Neuronal stem cell (in vitro differentiated cells): Measurements from ENCODE around the gene TPPP.
"Not testable (repeated sequence)": the region's sequence is repeated elsewhere in the genome, so short reads cannot be mapped to it uniquely, and the experiment has no call there.

Experiments used
- DNase-seq: peaks from one replicate; pipeline ENCODE4 v3.0.0-alpha.2; 2013; ENCODE audit warnings: low spot score
- H2AFZ ChIP-seq: one replicate; pipeline ENCODE4 v1.6.1; 2013; ENCODE audit warnings: mild to moderate bottlenecking, low read length, inconsistent platforms
- H2AK5ac ChIP-seq: 2 replicates; pipeline ENCODE4 v1.6.1; 2013; ENCODE audit warnings: low read depth, mild to moderate bottlenecking, inconsistent platforms, low read length, moderate library complexity, mixed read lengths
- H2BK120ac ChIP-seq: 2 replicates; pipeline ENCODE4 v1.6.1; 2013; ENCODE audit warnings: low read depth, mild to moderate bottlenecking, inconsistent platforms, low read length, moderate library complexity, mixed read lengths
- H2BK12ac ChIP-seq: one replicate; pipeline ENCODE4 v1.6.1; 2013; ENCODE audit warnings: low read length, inconsistent platforms
- H2BK15ac ChIP-seq: 2 replicates; pipeline ENCODE4 v1.6.1; 2013; ENCODE audit warnings: mild to moderate bottlenecking, low read length, inconsistent platforms, mixed read lengths
- H2BK5ac ChIP-seq: one replicate; pipeline ENCODE4 v1.6.1; 2013; ENCODE audit warnings: inconsistent platforms, mild to moderate bottlenecking, low read length, moderate library complexity
- H3K14ac ChIP-seq: one replicate; pipeline ENCODE4 v1.6.1; 2013; ENCODE audit warnings: low read length, inconsistent platforms
- H3K18ac ChIP-seq: 2 replicates; pipeline ENCODE4 v1.6.1; 2013; ENCODE audit warnings: low read length, inconsistent platforms
- H3K23ac ChIP-seq: 2 replicates; pipeline ENCODE4 v1.6.1; 2013; ENCODE audit warnings: low read depth, mild to moderate bottlenecking, mixed read lengths, low read length, inconsistent platforms; ENCODE audit not compliant: poor library complexity
- H3K27ac ChIP-seq: replicated peaks from 3 replicates; pipeline ENCODE4 v1.5.1; 2013; ENCODE audit warnings: low read length, inconsistent platforms
- H3K27me3 ChIP-seq, 3 experiments: 2 replicates each; pipeline ENCODE4 v1.6.1; 2013; ENCODE audit warnings: low read length in 3 of 3, mild to moderate bottlenecking in 2 of 3, inconsistent platforms in 1 of 3, low read depth in 1 of 3, mixed read lengths in 1 of 3, moderate library complexity in 1 of 3; ENCODE audit not compliant: control insufficient read depth in 3 of 3, insufficient read depth in 3 of 3
- H3K36me3 ChIP-seq, 2 donors: replicated peaks in 1 of 2; 2 replicates each; pipeline ENCODE4 v1.6.1; 2013; ENCODE audit warnings: low read length in 2 of 2; ENCODE audit not compliant: control insufficient read depth in 2 of 2, insufficient read depth in 2 of 2
- H3K4ac ChIP-seq: 2 replicates; pipeline ENCODE4 v1.6.1; 2013; ENCODE audit warnings: inconsistent platforms, mild to moderate bottlenecking, low read length, moderate library complexity
- H3K4me1 ChIP-seq, 2 donors: 1 replicate in 1 of 2; 2 replicates in 1 of 2; pipeline ENCODE4 v1.6.1; 2013; ENCODE audit warnings: low read length in 2 of 2, low read depth in 1 of 2; ENCODE audit not compliant: control insufficient read depth in 2 of 2, insufficient read depth in 1 of 2
- H3K4me2 ChIP-seq: one replicate; pipeline ENCODE4 v1.6.1; 2013; ENCODE audit warnings: mild to moderate bottlenecking, low read length, inconsistent platforms; ENCODE audit not compliant: insufficient read depth, poor library complexity, severe bottlenecking
- H3K4me3 ChIP-seq, 2 donors: 2 replicates each; pipeline ENCODE4 v1.5.1; 2013; ENCODE audit warnings: low read length in 2 of 2, mild to moderate bottlenecking in 2 of 2, inconsistent platforms in 1 of 2, moderate library complexity in 1 of 2
- H3K79me1 ChIP-seq: one replicate; pipeline ENCODE4 v1.6.1; 2013; ENCODE audit warnings: low read depth, mild to moderate bottlenecking, inconsistent platforms, low read length, moderate library complexity
- H3K9ac ChIP-seq: one replicate; pipeline ENCODE4 v1.6.1; 2013; ENCODE audit warnings: mild to moderate bottlenecking, low read depth, low read length, inconsistent platforms; ENCODE audit not compliant: poor library complexity
- H3K9me3 ChIP-seq, 2 donors: replicated peaks in 1 of 2; 2 replicates each; pipeline versions ENCODE3 to v1.6.1; 2013; ENCODE audit warnings: low read length in 2 of 2, mild to moderate bottlenecking in 2 of 2, inconsistent platforms in 1 of 2, low read depth in 1 of 2, mixed read lengths in 1 of 2, moderate library complexity in 1 of 2; ENCODE audit not compliant: control insufficient read depth in 2 of 2, insufficient read depth in 1 of 2
- H4K8ac ChIP-seq: one replicate; pipeline ENCODE4 v1.6.1; 2013; ENCODE audit warnings: low read depth, mild to moderate bottlenecking, inconsistent platforms, low read length, moderate library complexity
- H4K91ac ChIP-seq: one replicate; pipeline ENCODE4 v1.6.1; 2013; ENCODE audit warnings: low read length, low read depth, mild to moderate bottlenecking, inconsistent platforms; ENCODE audit not compliant: poor library complexity
- WGBS, 2 donors: extraction: QIAGEN DNeasy Blood & Tissue Kit; methylation state at CpG; one replicate each; pipeline ENCODE4 v1.1.7; 2013; ENCODE audit warnings: missing lambda C conversion rate in 2 of 2, mixed read lengths in 1 of 2; ENCODE audit not compliant: insufficient read length in 2 of 2, insufficient replicate concordance in 1 of 2; ENCODE audit errors: extremely low coverage in 2 of 2; 5-methylcytosine and 5-hydroxymethylcytosine counted together

The TPPP gene

DNA sequence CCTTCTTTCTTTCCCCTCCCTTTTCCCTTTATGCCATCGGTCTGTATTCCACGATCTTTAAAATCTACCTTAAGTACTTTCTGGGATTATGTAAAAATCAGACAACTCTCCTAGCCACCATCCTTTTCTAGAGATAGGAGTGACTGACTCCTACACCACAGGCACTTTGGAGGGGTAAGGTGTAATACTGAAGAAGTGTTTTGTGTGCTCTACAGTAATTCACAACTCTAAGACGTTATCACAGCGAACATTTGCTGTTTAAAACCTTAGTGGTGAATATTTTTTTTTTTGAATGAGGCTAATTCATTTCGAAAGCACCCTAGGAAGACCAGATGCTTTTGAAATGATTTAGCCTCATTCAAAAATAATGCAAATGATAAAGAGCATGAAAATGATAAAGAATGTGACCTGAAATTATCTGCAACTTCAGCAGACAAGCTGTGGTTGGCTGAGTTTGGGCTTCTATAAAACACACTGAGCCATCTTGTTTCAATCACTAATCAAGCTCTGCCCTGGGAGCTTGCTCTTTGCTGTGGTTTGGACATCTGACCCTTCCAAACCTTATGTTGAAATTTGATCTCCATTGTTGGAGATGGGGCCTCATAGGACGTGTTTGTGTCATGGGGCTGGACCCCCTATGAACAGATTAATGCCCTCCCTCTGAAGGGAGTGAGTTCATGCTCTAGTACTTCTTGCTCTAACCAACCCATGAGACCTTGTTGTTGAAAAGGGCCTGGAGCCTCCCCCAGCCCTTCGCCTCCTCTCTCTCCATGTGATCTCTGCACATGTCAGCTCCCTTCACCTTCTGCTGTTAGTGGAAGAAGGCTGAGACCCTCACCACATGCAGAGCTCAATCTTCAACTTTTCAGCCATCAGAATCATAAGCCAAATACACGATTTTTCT is 21.3 kb upstream of the TPPP start:
- H3K27ac ChIP-seq, H3K23ac ChIP-seq, H2BK5ac ChIP-seq, H2BK15ac ChIP-seq, H3K79me1 ChIP-seq, DNase-seq, H3K4me2 ChIP-seq, H3K36me3 ChIP-seq, H2BK120ac ChIP-seq, H3K9ac ChIP-seq, H3K4ac ChIP-seq, H3K27me3 ChIP-seq, H3K14ac ChIP-seq, H2AFZ ChIP-seq, H2BK12ac ChIP-seq, H3K4me1 ChIP-seq, H3K4me3 ChIP-seq, H3K18ac ChIP-seq, H2AK5ac ChIP-seq, H4K91ac ChIP-seq, H3K9me3 ChIP-seq, H4K8ac ChIP-seq: not testable (repeated sequence)
- WGBS, 2 donors = no CpG with 5 or more reads among the region's 8 CpGs

GRCh38 chr5:713686-714085 is 20.5 kb upstream of the TPPP start:
- not testable (repeated sequence) for H3K79me1 ChIP-seq, H4K8ac ChIP-seq, H3K14ac ChIP-seq, H3K27ac ChIP-seq, H3K4me2 ChIP-seq, H3K27me3 ChIP-seq, DNase-seq, H3K4ac ChIP-seq, H3K9me3 ChIP-seq, H3K4me3 ChIP-seq, H2AK5ac ChIP-seq, H4K91ac ChIP-seq, H2BK5ac ChIP-seq, H2BK12ac ChIP-seq, H3K4me1 ChIP-seq, H3K9ac ChIP-seq, H3K36me3 ChIP-seq, H3K18ac ChIP-seq, H2AFZ ChIP-seq, H3K23ac ChIP-seq, H2BK120ac ChIP-seq, H2BK15ac ChIP-seq
- WGBS, 2 donors = no CpG with 5 or more reads among the region's 3 CpGs

- not testable (repeated sequence) for H2BK12ac ChIP-seq, H3K4me1 ChIP-seq, H3K9ac ChIP-seq, H3K23ac ChIP-seq, H3K18ac ChIP-seq, H2BK5ac ChIP-seq, H3K79me1 ChIP-seq, H3K4me2 ChIP-seq, H3K27ac ChIP-seq, H4K8ac ChIP-seq, H3K27me3 ChIP-seq, DNase-seq, H2AK5ac ChIP-seq, H2BK15ac ChIP-seq, H2BK120ac ChIP-seq, H4K91ac ChIP-seq, H3K14ac ChIP-seq, H3K4ac ChIP-seq, H3K4me3 ChIP-seq, H3K9me3 ChIP-seq, H2AFZ ChIP-seq, H3K36me3 ChIP-seq
- WGBS, 2 donors = no CpG with 5 or more reads among the region's 3 CpGs
Measured at GRCh38 chr5:708848-709517, 15.8 kb upstream of the TPPP start.

DNA sequence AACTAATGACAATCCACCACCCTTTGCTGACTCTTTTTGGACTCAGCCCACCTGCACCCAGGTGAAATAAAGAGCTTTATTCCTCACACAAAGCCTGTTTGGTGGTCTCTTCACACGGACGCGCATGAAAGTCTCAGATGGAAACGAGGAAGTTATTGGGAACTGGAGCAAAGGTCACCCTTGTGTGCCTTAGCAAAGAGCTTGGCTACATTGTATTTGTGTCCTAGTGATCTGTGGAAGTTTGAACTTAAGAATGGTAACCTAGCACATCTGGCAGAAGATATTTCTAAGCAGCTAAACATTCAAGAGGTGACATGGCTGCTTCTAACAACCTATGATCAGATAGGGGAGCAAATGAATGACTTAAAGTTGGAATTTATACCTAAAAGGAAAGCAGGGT is 15.2 kb upstream of the TPPP start:
- not testable (repeated sequence) for H2AFZ ChIP-seq, H3K27me3 ChIP-seq, H4K91ac ChIP-seq, H3K36me3 ChIP-seq, H3K23ac ChIP-seq, H2BK120ac ChIP-seq, H3K4me3 ChIP-seq, H3K79me1 ChIP-seq, H3K27ac ChIP-seq, H2BK5ac ChIP-seq, H3K4ac ChIP-seq, H4K8ac ChIP-seq, H2AK5ac ChIP-seq, DNase-seq, H2BK15ac ChIP-seq, H3K18ac ChIP-seq, H3K9ac ChIP-seq, H3K9me3 ChIP-seq, H3K4me2 ChIP-seq, H3K4me1 ChIP-seq, H3K14ac ChIP-seq, H2BK12ac ChIP-seq
- WGBS, 2 donors = no CpG with 5 or more reads among the region's 4 CpGs
